AG04449 (cell line): ENCODE measurements around the gene PRPSAP1.

Experiments
- CTCF ChIA-PET: fragments of 350-600 bp; formaldehyde crosslinking; extraction: SDS; loops from one replicate; lab custom pipeline; 2021; ENCODE audit warnings: antibody characterized with exemption; lab: Yijun Ruan, JAX
- POLR2A ChIA-PET: fragments of 400-600, 350-600 bp; formaldehyde crosslinking; extraction: SDS; loops from one replicate; lab custom pipeline; 2020; ENCODE audit warnings: antibody characterized with exemption, inconsistent platforms; lab: Yijun Ruan, JAX
- DNase-seq: peaks from one replicate; pipeline ENCODE4 v3.0.0-alpha.2; 2010; ENCODE audit warnings: low read depth, low spot score
- H3K4me3 ChIP-seq: 2 replicates; pipeline ENCODE4 v1.5.1; 2011; ENCODE audit warnings: low read depth, mild to moderate bottlenecking, control low read depth, low read length
- CTCF ChIP-seq: IDR thresholded peaks from one replicate; pipeline ENCODE4 v1.5.1; 2011; ENCODE audit warnings: mild to moderate bottlenecking, moderate library complexity, low read length, control low read depth, inconsistent platforms; ENCODE audit not compliant: insufficient read depth; ENCODE audit errors: missing control alignments

PRPSAP1 gene

DNA sequence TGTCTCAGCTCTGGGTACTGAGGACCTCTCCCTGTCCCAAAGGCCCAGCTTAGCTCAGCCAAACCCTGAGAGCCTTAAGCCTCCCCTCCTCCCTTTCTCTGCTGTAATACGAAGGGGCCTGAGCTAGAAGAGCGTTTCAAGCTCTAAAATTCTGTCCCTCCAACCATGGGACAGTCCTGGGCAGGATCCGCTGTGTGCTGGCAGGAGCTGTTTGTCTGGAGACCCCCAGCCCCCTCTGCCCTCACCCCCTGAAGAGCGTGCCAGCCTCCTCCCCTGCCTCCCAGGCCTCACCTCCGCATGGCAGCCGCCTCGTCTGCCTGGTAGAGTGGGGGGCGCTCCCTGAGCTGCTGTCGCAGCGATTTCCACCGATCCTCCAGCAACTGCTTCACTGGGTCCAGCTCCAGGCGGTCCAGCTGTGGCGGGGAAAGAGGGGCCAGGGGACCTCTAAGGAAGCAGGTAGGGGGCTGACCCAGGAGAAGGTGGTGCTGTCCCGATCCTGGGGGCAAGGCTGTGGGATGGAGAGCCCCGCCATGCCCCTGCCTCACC, 73.9 kb downstream of the PRPSAP1 start:
- H3K4me3 ChIP-seq: no peak overlapping the region
- DNase-seq: no peak
- ChIA-PET POLR2A (interaction anchor here (0.6 kb wide), 1 partner anchor 158 kb away, joined by 3 read pairs; no protein-coding TSS in a partner anchor), CTCF (interaction anchor here (0.6 to 9.0 kb wide), 82 partner anchors 9 to 431 kb away, joined by 3 to 292 read pairs (median 4); partner anchors contain the start of genes CDK3, EXOC7, FOXJ1 and UBALD2)
- no peak for TF ChIP-seq CTCF

GRCh38 chr17:76278952-76279741, 74.6 kb downstream of the PRPSAP1 start:
- no peak overlapping the region for H3K4me3 ChIP-seq
- DNase-seq: peak; percentile 14
- CTCF ChIA-PET: interaction anchor here (0.6 to 9.0 kb wide), 83 partner anchors 10 to 432 kb away, joined by 3 to 292 read pairs (median 4); partner anchors contain the start of genes CDK3, EXOC7, FOXJ1 and UBALD2
- POLR2A ChIA-PET: interaction anchor here (0.6 kb wide), 1 partner anchor 158 kb away, joined by 3 read pairs; no protein-coding TSS in a partner anchor
- TF ChIP-seq CTCF: peak; percentile 94

- TF ChIP-seq CTCF: no peak
- no peak for DNase-seq
- ChIA-PET POLR2A (interaction anchor here (0.6 kb wide), 1 partner anchor 157 kb away, joined by 3 read pairs; no protein-coding TSS in a partner anchor), CTCF (interaction anchor here (0.8 to 9.0 kb wide), 19 partner anchors 9 to 264 kb away, joined by 3 to 292 read pairs (median 20); partner anchors contain the start of genes EXOC7 and UBALD2)
- H3K4me3 ChIP-seq: no peak overlapping the region
Measured at GRCh38 chr17:76278268-76278908, 75.3 kb downstream of the PRPSAP1 start.

- POLR2A ChIA-PET: no interaction called here
Measured at GRCh38 chr17:76277300-76278267, 76.1 kb downstream of the PRPSAP1 start.

More at GRCh38 chr17:76277300-76278267, 76.1 kb downstream of the PRPSAP1 start:
- TF ChIP-seq CTCF: no peak
- CTCF ChIA-PET: interaction anchor here (0.6 to 9.0 kb wide), 13 partner anchors 9 to 263 kb away, joined by 3 to 292 read pairs (median 23); partner anchors contain the start of genes EXOC7 and UBALD2
- H3K4me3 ChIP-seq: no peak overlapping the region
- DNase-seq: no peak
